Activated CD4-positive, alpha-beta T cell treated with anti-CD3 and anti-CD28 coated beads, Interleukin-2, amount 10 ng/mL, durations not matched to agents 24 days and 14 days (primary cell): ENCODE results near the gene ATAD3C. TPM values are rescaled to one million over a fixed set of nuclear protein-coding genes. Genes with fewer than 3 reads are reported as not detected.
"Not testable (repeated sequence)": the region's sequence is repeated elsewhere in the genome, so short reads cannot be mapped to it uniquely, and the experiment has no call there.

ENCODE experiments used
- DNase-seq: peaks from one replicate; pipeline ENCODE4 v3.0.0; 2022
- H3K27ac Mint-ChIP-seq: one replicate; pipeline ENCODE4 v1.8.0; 2022; ENCODE audit warnings: mild to moderate bottlenecking, mixed read lengths
- H3K27me3 Mint-ChIP-seq: one replicate; pipeline ENCODE4 v1.8.0; 2022; ENCODE audit warnings: mixed read lengths
- H3K36me3 Mint-ChIP-seq: one replicate; pipeline ENCODE4 v1.8.0; 2022; ENCODE audit warnings: low read depth, mild to moderate bottlenecking, mixed read lengths
- H3K4me1 Mint-ChIP-seq: one replicate; pipeline ENCODE4 v1.8.0; 2021; ENCODE audit warnings: mixed read lengths
- H3K4me3 Mint-ChIP-seq: one replicate; pipeline ENCODE4 v1.8.0; 2022; ENCODE audit warnings: mild to moderate bottlenecking, moderate library complexity, mixed read lengths
- H3K9me3 Mint-ChIP-seq: one replicate; pipeline ENCODE4 v1.8.0; 2021; ENCODE audit warnings: mixed read lengths
- intact Hi-C: fragments of 100-400 bp; cut with micrococcal nuclease; formaldehyde crosslinking; loops from one replicate; pipeline ENCODE4 v1.15.1; 2023
- total RNA-seq: library from RNA; stranded (reverse); gene quantifications from 2 replicates; pipeline ENCODE4 v1.2.3, GENCODE V29; 2022

The ATAD3C gene
- total RNA-seq, 1 donor from 2014 or later = 0.75 TPM

DNA sequence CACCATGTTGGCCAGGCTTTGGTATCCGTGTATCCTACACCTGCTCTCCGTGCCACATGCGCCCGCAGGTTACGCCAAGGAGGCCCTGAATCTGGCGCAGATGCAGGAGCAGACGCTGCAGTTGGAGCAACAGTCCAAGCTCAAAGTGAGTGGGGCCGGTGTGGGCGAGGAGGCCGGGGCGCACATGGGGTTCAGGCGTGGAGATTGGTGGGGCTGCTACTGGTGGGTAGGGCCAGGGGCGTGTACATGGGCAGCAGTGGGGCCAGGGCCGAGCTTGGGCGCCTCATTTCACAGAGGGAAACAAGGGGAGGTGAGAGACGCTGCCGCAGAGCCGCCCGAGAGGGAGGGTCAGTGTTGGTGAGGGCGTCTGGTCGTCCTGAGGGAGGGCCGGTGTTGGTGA is 27.7 kb downstream of the ATAD3C start:
- no peak overlapping the region for H3K27ac Mint-ChIP-seq
- H3K36me3 Mint-ChIP-seq = peaks cover 32% of the 10 kb centered on the region
- no peaks in the 10 kb centered on the region for H3K27me3 Mint-ChIP-seq
- no peak for DNase-seq
- intact Hi-C loops = no loop called here
- H3K4me1 Mint-ChIP-seq = peaks cover 3% of the 10 kb centered on the region
- H3K9me3 Mint-ChIP-seq = no peaks in the 10 kb centered on the region
- no peak overlapping the region for H3K4me3 Mint-ChIP-seq

DNA sequence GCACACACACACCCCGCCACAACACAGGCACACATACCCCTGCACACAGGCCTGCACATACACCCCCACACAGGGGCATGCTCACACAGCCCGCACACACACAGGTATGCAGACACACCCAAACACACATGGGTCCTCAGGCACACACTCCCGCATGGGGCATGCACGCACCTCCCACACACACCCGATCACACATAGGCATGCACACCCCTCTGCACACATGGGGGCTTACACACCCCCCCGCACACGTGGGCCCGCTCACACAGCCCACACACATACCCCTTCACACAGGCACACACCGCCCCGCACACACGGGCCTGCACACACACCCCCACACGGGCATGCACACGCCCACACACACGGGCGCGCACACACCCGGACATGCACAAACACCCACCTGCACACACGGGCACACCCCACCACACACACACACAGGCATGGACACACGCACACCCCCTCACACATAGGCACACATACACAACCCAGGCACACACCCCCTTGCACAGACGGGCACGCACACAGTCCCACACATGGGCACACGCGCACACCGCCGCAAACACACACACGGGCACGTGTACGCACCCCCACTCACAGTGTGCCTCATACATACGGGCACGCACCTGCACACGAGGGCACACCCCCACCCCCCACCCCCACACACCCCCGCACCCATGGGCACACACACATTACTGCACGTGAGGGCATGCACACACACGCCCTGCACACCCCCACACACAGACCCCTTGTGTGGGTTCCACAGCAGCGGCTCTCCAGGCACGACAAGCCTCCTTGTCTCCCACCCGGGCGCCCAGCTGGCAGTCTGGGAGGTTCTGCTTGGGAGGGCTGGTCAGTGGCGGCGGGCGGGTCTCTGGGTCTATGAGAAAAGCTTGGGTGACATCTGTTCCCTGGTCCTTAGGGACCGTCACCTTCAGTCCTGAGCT is 30.3 kb downstream of the ATAD3C start:
- Mint-ChIP-seq H3K27ac (no peak overlapping the region), H3K27me3 (no peaks in the 10 kb centered on the region), H3K36me3 (peaks cover 37% of the 10 kb centered on the region), H3K4me3 (no peak overlapping the region), H3K4me1 (no peaks in the 10 kb centered on the region), H3K9me3 (no peaks in the 10 kb centered on the region)
- intact Hi-C loops = no loop called here
- no peak for DNase-seq

DNA sequence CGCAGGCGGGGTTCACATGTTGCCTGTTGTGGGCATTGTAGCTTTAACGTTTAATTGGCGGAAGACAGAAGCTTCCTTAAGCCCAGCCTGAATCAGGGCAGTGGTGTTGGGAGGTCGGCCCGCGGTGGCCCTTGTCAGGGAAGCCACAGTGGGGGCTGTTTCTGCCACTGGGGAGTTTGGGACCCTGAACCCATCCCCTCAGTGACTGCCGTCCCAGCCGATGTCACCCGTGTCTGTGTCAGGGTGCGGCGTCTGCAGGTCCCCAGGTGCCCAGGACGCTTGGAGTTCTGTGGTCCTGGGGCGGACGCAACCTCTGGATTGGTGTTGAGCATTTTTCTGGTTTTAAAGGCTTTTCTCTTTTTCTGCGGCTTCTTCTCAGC is 31.0 kb downstream of the ATAD3C start:
- H3K9me3 Mint-ChIP-seq, H3K4me1 Mint-ChIP-seq, H3K27ac Mint-ChIP-seq, DNase-seq, H3K4me3 Mint-ChIP-seq, H3K27me3 Mint-ChIP-seq, intact Hi-C loops: not testable (repeated sequence)
- H3K36me3 Mint-ChIP-seq = peaks cover 37% of the 10 kb centered on the region

DNA sequence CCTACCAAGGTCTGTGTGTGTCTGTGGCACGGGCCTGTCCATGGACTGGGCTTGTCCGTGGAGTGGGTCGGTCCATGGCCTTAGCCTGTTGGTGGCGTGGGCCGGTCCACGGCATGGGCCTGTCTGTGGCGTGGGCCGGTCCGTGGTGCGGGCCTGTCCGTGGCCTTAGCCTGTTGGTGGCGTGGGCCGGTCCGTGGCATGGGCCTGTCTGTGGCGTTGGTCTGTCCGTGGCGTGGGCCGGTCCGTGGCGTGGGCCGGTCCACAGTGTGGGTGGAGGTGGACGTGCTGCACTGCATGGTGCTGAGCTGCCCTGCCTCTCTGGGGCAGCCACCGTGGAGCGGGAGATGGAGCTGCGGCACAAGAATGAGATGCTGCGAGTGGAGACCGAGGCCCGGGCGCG is 32.3 kb downstream of the ATAD3C start:
- H3K9me3 Mint-ChIP-seq, H3K27me3 Mint-ChIP-seq, H3K4me3 Mint-ChIP-seq, intact Hi-C loops, H3K27ac Mint-ChIP-seq, DNase-seq, H3K4me1 Mint-ChIP-seq: not testable (repeated sequence)
- H3K36me3 Mint-ChIP-seq = peaks cover 33% of the 10 kb centered on the region

DNA sequence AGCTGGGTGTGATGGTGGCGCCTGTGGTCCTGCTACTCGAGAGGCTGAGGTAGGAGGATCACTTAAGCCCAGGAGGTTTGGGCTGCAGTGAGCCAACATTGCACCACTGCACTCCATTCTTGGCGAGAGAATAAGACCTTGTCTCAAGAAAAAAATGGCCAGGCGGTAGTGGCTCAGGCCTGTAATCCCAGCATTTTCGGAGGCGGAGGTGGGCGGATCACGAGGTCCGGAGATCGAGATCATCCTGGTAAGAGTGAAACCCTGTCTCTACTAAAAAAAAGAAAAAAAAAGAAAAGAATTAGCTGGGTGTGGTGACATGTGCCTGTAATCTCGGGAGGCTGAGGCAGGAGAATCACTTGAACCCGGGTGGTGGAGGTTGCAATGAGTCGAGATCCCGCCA is 33.4 kb downstream of the ATAD3C start:
- peaks cover 30% of the 10 kb centered on the region for H3K36me3 Mint-ChIP-seq
- no peak overlapping the region for H3K4me3 Mint-ChIP-seq
- H3K27me3 Mint-ChIP-seq = no peaks in the 10 kb centered on the region
- no peaks in the 10 kb centered on the region for H3K9me3 Mint-ChIP-seq
- DNase-seq = no peak
- intact Hi-C loops = no loop called here
- H3K4me1 Mint-ChIP-seq = no peaks in the 10 kb centered on the region
- no peak overlapping the region for H3K27ac Mint-ChIP-seq

DNA sequence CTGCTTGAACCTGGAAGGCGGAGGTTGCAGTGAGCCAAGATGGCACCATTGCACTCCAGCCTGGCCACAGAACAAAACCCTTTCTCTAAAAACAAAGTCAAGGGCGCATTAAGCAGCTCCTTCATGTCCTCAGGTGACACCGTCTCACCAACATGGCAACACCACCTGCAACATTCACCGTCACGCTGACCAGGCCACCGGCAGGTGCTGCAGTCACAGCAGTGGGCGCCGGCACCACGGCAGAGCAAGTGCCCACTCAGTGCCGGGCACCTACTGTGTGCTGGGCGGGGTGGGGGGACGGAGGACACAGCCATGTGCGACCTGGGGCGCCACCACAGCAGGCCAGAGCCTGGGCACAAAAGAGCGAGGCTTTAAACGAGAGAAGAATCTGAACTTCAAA is 34.2 kb downstream of the ATAD3C start:
- no peak overlapping the region for H3K27ac Mint-ChIP-seq
- no peak for DNase-seq
- intact Hi-C loops = no loop called here
- no peaks in the 10 kb centered on the region for H3K9me3 Mint-ChIP-seq
- peaks cover 34% of the 10 kb centered on the region for H3K36me3 Mint-ChIP-seq
- no peak overlapping the region for H3K4me3 Mint-ChIP-seq
- no peaks in the 10 kb centered on the region for H3K4me1 Mint-ChIP-seq
- no peaks in the 10 kb centered on the region for H3K27me3 Mint-ChIP-seq

DNA sequence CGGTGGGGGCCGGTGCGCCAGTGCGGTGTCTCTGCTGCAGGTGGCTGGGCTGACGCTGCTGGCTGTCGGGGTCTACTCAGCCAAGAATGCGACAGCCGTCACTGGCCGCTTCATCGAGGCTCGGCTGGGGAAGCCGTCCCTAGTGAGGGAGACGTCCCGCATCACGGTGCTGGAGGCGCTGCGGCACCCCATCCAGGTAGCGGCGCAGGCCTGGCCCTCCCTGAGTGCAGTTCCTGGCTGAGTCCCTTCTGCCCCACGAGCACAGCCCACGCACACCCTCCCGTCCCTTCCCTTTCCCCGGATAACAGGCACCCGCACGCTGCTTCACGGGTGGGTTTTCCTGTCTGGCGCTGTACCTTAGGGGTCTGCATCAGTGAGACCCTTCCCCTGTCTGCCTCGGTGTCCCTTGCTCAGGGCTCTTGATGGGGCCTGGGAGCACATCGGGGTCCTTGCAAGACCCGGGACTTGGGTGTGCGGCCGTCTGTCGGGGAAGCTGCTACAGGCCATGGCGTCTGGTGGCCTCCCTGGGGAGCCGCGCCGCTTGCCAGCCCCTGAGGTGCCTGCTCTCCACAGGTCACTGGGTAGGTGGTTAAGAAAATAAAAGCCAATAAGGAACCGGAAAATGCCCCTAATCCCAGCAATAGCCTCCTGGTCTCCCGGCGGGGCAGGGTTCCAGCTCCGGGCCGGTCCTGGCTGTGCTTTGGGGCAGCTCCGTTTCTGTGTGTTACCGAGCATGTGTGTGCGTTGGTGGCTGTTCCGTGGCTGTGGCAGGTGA is 35.7 kb downstream of the ATAD3C start:
- H3K4me1 Mint-ChIP-seq, intact Hi-C loops, H3K27me3 Mint-ChIP-seq, DNase-seq, H3K27ac Mint-ChIP-seq, H3K9me3 Mint-ChIP-seq, H3K4me3 Mint-ChIP-seq: not testable (repeated sequence)
- H3K36me3 Mint-ChIP-seq = peaks cover 37% of the 10 kb centered on the region

DNA sequence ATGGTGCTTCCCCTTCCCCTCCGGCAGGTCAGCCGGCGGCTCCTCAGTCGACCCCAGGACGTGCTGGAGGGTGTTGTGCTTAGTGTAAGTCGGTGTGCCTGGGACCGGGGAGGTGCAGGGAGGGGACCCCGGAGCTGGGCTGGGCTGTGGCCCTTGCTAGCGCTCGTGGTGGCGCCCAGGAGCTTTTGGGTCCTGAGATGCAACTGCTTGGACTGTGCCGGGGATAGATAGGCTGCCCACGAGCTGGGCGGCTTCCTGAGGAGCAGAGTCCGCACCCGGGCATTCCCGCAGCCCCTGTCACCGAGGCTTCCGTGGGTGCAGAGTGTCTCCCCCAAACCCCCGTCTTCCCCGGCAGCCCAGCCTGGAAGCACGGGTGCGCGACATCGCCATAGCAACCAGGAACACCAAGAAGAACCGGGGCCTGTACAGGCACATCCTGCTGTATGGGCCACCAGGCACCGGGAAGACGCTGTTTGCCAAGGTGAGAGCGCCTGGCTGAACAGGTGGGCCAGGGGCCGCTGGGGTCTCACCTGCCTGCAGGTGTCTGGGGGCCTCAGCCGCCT is 36.3 kb downstream of the ATAD3C start:
- H3K9me3 Mint-ChIP-seq, intact Hi-C loops, H3K27ac Mint-ChIP-seq, H3K4me1 Mint-ChIP-seq, H3K4me3 Mint-ChIP-seq, DNase-seq, H3K27me3 Mint-ChIP-seq: not testable (repeated sequence)
- peaks cover 39% of the 10 kb centered on the region for H3K36me3 Mint-ChIP-seq

DNA sequence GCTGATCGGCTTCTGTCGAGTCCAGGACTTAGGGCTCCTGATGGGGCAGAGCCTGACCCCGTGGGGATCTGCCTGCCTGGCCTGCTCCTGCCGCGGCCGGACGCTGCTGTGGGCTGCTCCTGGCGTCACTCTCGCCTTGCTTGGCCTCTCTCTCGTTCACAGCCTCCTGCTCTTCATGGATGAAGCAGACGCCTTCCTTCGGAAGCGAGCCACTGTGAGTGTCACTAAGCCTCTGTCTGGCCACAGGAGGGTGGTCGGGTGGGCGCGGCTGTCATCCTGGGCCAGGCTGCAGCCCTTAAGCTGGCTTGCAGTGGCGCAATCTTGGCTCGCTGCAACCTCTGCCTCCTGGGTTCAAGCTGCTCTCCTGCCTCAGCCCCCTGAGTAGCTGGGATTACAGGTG is 38.2 kb downstream of the ATAD3C start:
- Mint-ChIP-seq H3K27me3 (no peaks in the 10 kb centered on the region), H3K4me1 (no peaks in the 10 kb centered on the region), H3K27ac (no peak overlapping the region), H3K36me3 (peaks cover 52% of the 10 kb centered on the region), H3K4me3 (no peak overlapping the region), H3K9me3 (no peaks in the 10 kb centered on the region)
- DNase-seq = no peak
- intact Hi-C loops = no loop called here

DNA sequence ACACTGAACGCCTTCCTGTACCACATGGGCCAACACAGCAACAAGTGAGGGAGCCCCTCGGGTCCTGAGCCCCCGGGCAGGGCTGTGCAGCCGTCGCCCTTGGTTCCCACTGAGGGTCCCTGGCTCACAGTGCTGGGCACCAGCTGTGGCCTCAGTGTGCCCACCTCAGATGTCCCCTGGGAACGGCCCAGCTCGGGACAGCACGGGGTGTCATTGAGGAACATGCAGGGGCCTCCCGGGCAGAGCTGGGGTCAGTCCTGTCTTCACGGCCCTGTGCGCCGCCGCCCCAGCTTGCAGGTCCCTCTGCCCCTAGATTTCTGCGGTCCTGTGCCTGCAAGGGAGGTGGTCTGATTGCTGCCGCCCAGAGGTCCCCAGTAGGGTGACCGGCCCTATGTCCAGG is 39.7 kb downstream of the ATAD3C start:
- Mint-ChIP-seq H3K36me3 (peaks cover 58% of the 10 kb centered on the region), H3K4me1 (no peaks in the 10 kb centered on the region), H3K27ac (no peak overlapping the region), H3K9me3 (peaks cover 4% of the 10 kb centered on the region), H3K4me3 (no peak overlapping the region), H3K27me3 (no peaks in the 10 kb centered on the region)
- intact Hi-C loops = no loop called here
- no peak for DNase-seq

DNA sequence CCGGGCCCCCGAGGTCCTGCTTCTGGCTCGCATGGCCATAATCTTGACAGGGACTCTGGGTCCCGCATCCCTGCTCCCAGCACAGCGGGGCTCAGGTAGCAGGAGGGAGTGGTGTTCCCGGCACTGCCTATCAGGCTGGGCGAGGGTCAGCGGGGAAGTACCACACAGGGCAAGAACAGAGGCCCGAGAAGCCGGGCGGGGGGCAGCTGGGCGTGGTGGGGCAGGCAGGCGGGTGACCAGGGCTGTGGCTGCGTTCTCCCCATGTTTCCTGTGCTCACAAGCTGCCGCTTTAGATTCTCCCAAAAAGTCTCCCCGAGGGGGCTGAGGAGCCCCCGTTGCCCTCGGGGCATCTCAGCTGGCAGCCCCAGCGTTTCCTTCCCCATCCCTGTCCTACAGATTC is 40.4 kb downstream of the ATAD3C start:
- DNase-seq = no peak
- Mint-ChIP-seq H3K4me1 (no peaks in the 10 kb centered on the region), H3K4me3 (no peak overlapping the region), H3K36me3 (peaks cover 62% of the 10 kb centered on the region), H3K9me3 (peaks cover 4% of the 10 kb centered on the region), H3K27ac (no peak overlapping the region), H3K27me3 (no peaks in the 10 kb centered on the region)
- intact Hi-C loops = no loop called here

DNA sequence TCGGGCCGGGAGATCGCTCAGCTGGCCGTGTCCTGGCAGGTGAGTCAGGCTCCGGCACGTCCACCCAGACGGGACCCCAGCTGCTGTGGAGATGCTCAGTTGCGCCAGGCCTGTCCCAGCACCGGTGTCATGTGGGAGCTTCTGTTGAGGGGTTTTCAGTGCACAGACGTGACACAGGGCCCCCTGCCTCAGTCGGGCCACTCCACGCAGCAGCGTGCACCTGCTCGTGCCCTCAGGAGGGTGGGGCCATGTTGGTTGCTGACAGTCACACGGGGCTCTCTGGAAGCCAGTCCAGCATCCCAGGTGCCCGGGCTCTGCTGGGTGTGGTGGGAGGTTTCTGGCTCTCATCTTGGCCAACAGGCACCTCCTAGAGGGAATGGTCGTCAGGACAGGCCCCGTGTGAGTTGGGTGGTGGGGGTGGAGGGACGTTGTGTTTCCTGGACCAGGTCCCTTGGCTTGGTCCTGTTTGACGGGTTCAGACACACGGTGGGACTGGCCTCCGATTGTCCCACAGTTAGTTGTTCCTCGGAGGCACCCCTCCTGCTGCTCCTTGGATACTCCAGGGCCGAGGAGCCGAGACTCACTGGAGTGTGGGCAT is 41.2 kb downstream of the ATAD3C start:
- Mint-ChIP-seq H3K4me3 (no peak overlapping the region), H3K9me3 (peaks cover 4% of the 10 kb centered on the region), H3K4me1 (no peaks in the 10 kb centered on the region), H3K27me3 (no peaks in the 10 kb centered on the region), H3K36me3 (peaks cover 65% of the 10 kb centered on the region), H3K27ac (no peak overlapping the region)
- intact Hi-C loops = no loop called here
- no peak for DNase-seq

DNA sequence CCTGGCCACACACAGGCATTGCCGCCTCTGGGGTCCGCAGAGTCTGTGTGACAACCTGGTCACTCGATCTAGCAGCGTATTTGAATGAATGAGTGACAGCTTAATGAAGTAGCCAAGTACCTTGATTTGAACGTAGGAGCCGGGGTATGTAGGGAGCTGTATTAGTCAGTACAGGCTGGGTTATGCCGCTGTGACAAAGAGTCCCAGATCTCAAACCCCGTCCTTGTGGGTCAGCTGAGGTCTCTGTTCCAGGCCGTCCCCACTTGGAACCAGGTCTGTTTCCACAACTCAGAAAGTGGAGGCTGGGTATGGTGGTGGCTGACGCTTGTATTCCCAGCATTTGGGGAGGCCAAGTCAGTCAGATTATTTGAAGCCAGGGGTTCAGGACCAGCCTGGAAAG is 42.1 kb downstream of the ATAD3C start:
- H3K4me1 Mint-ChIP-seq = no peaks in the 10 kb centered on the region
- intact Hi-C loops = no loop called here

DNA sequence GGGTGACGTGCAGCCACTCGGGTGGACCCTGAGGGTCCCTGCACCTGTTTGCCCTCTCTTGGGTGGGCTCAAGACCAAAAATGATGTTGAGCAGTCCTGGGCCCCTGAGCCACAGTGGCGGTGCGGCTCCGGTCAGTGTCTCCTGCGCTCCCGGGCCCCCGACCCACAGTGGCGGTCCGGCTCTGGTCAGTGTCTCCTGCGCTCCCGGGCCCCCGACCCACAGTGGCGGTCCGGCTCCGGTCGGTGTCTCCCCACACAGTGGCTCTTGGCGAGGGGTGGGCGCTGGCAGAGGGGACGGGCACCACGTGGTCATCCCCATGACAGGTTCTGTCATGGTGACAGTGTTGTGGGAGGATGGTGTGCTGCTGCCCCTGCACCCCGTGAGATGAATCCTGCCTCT is 44.8 kb downstream of the ATAD3C start:
- H3K27me3 Mint-ChIP-seq, intact Hi-C loops, H3K4me1 Mint-ChIP-seq, DNase-seq, H3K27ac Mint-ChIP-seq, H3K9me3 Mint-ChIP-seq, H3K4me3 Mint-ChIP-seq: not testable (repeated sequence)
- H3K36me3 Mint-ChIP-seq = peaks cover 52% of the 10 kb centered on the region

More for the DNA sequence above, 42.1 kb downstream of the ATAD3C start:
- Mint-ChIP-seq H3K9me3 (peaks cover 4% of the 10 kb centered on the region), H3K27ac (no peak overlapping the region), H3K27me3 (no peaks in the 10 kb centered on the region), H3K36me3 (peaks cover 65% of the 10 kb centered on the region), H3K4me3 (no peak overlapping the region)
- no peak for DNase-seq
